Lower leg skin (tissue), 4 donors: ENCODE measurements around the gene IPO11. TPM values are rescaled to one million over a fixed set of nuclear protein-coding genes. Genes with fewer than 3 reads are reported as not detected.

Experiments
- DNase-seq, 2 donors: peaks; one replicate each; pipeline ENCODE4 v3.0.0-alpha.2; 2019; ENCODE audit warnings: low spot score in 2 of 2
- H3K4me3 ChIP-seq: fragments of 200-600 bp; sonication (generic); 2 replicates; pipeline ENCODE4 v1.5.1; 2017; ENCODE audit warnings: mild to moderate bottlenecking, low read depth; ENCODE audit not compliant: poor library complexity, severe bottlenecking
- CTCF ChIP-seq, 3 donors: fragments of 450-650 bp; IDR thresholded peaks; one replicate each; pipeline ENCODE4 v1.5.1; 2016; ENCODE audit warnings: antibody characterized with exemption in 3 of 3, mild to moderate bottlenecking in 3 of 3, moderate library complexity in 2 of 3
- POLR2A ChIP-seq, 2 donors: fragments of 450-650 bp; IDR thresholded peaks; one replicate each; pipeline ENCODE4 v1.6.1; 2016 to 2017; ENCODE audit warnings: antibody characterized with exemption in 2 of 2, mild to moderate bottlenecking in 1 of 2, moderate library complexity in 1 of 2
- WGBS, 2 donors: methylation state at CpG; one replicate each; pipeline ENCODE4 v1.1.5; 2018; 5-methylcytosine and 5-hydroxymethylcytosine counted together
- intact Hi-C: fragments of 100-400 bp; cut with DNase I; formaldehyde crosslinking; loops from one replicate; pipeline ENCODE4 v1.15.0; 2023; ENCODE audit warnings: low total_unique reads
- total RNA-seq, 4 donors: library from RNA; depleted of rRNA; stranded (reverse); fragments of >200 nt; gene quantifications; one replicate each; pipeline ENCODE4 v1.1.0, GENCODE V29; 2016

IPO11 gene
- total RNA-seq, 4 donors from 2014 or later: 12.9 to 21.8 (median 15.2) TPM

- intact Hi-C loops: no loop called here
- no peak for DNase-seq
- WGBS, 2 donors: 77 to 82% methylated on average over 2 of the region's 2 CpGs
- TF ChIP-seq POLR2A (IDR thresholded peaks at IDR 0.05) (no peak), CTCF (IDR thresholded peaks at IDR 0.05) (no peak)
- H3K4me3 ChIP-seq: no peak overlapping the region
Measured at GRCh38 chr5:62550103-62550502, 137.5 kb downstream of the IPO11 start.

DNA sequence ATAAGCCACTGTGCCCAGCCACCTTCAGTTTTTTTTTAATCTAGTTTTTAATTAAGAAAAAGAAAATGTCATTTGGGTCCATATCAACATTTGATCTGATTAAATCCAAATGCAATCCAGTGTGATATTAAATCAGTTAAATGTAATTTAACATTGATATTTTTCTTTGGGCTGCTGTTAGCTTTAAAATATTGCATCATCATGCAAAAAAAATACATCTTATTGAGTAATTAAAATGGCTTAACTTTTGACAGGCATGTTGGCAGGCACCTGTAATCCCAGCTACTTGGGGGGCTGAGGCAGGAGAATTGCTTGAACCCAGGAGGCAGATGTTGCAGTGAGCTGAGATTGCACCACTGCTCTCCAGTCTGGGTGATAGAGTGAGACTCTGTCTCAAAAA, 143.4 kb downstream of the IPO11 start:
- intact Hi-C loops: no loop called here
- TF ChIP-seq POLR2A (IDR thresholded peaks at IDR 0.05) (no peak), CTCF (IDR thresholded peaks at IDR 0.05) (no peak)
- no peak overlapping the region for H3K4me3 ChIP-seq
- DNase-seq: no peak

GRCh38 chr5:62558941-62559340, 146.4 kb downstream of the IPO11 start:
- H3K4me3 ChIP-seq: no peak overlapping the region
- no peak for DNase-seq
- 93 to 98% methylated on average over 3 of the region's 3 CpGs for WGBS, 2 donors
- no peak for TF ChIP-seq POLR2A (IDR thresholded peaks at IDR 0.05)
- no peak for TF ChIP-seq CTCF (IDR thresholded peaks at IDR 0.05)
- intact Hi-C loops: no loop called here

GRCh38 chr5:62560786-62561185, 148.2 kb downstream of the IPO11 start:
- 93 to 97% methylated on average over 1 of the region's 1 CpG for WGBS, 2 donors
- no peak for DNase-seq
- intact Hi-C loops: no loop called here
- TF ChIP-seq POLR2A (IDR thresholded peaks at IDR 0.05) (no peak), CTCF (IDR thresholded peaks at IDR 0.05) (no peak)
- H3K4me3 ChIP-seq: no peak overlapping the region

- no peak overlapping the region for H3K4me3 ChIP-seq
- DNase-seq: no peak
- 93 to 97% methylated on average over 1 of the region's 1 CpG for WGBS, 2 donors
- intact Hi-C loops: no loop called here
- TF ChIP-seq POLR2A (IDR thresholded peaks at IDR 0.05) (no peak), CTCF (IDR thresholded peaks at IDR 0.05) (no peak)
Measured at GRCh38 chr5:62561896-62562295, 149.3 kb downstream of the IPO11 start.

- 86 to 93% methylated on average over 1 of the region's 1 CpG for WGBS, 2 donors
- no peak for DNase-seq
- intact Hi-C loops: no loop called here
- no peak for TF ChIP-seq POLR2A (IDR thresholded peaks at IDR 0.05)
- TF ChIP-seq CTCF (IDR thresholded peaks at IDR 0.05): no peak
- no peak overlapping the region for H3K4me3 ChIP-seq
Measured at GRCh38 chr5:62562867-62563266, 150.3 kb downstream of the IPO11 start.
